ENCODE data around the gene DOCK4.

The DOCK4 gene

GRCh38 chr7:112192236-112193154 is 13.7 kb downstream of the DOCK4 start:
- in situ Hi-C loops (cut with MboI; ENCODE audit: low sequenced_read_pairs): no loop called here

- in situ Hi-C loops (cut with MboI; ENCODE audit: low sequenced_read_pairs): no loop called here
Measured at GRCh38 chr7:112190120-112190519, 16.1 kb downstream of the DOCK4 start.

- in situ Hi-C loops (cut with MboI; ENCODE audit: low sequenced_read_pairs): no loop called here
Measured at GRCh38 chr7:112189691-112190090, 16.5 kb downstream of the DOCK4 start.

- in situ Hi-C loops (cut with MboI; ENCODE audit: low sequenced_read_pairs): no loop called here
Measured at GRCh38 chr7:112188257-112188656, 17.9 kb downstream of the DOCK4 start.

GRCh38 chr7:112186300-112186699 is 19.9 kb downstream of the DOCK4 start:
- in situ Hi-C loops (cut with MboI; ENCODE audit: low sequenced_read_pairs): no loop called here

- in situ Hi-C loops (cut with MboI; ENCODE audit: low sequenced_read_pairs): no loop called here
Measured at GRCh38 chr7:112185005-112185834, 21.0 kb downstream of the DOCK4 start.

GRCh38 chr7:112184455-112184854 is 21.7 kb downstream of the DOCK4 start:
- in situ Hi-C loops (cut with MboI; ENCODE audit: low sequenced_read_pairs): no loop called here

- in situ Hi-C loops (cut with MboI; ENCODE audit: low sequenced_read_pairs): no loop called here
Measured at GRCh38 chr7:112183266-112183665, 22.9 kb downstream of the DOCK4 start.

- in situ Hi-C loops (cut with MboI; ENCODE audit: low sequenced_read_pairs): no loop called here
Measured at GRCh38 chr7:112182749-112183148, 23.4 kb downstream of the DOCK4 start.

- in situ Hi-C loops (cut with MboI; ENCODE audit: low sequenced_read_pairs): no loop called here
Measured at GRCh38 chr7:112180223-112180622, 26.0 kb downstream of the DOCK4 start.

- in situ Hi-C loops (cut with MboI; ENCODE audit: low sequenced_read_pairs): no loop called here
Measured at GRCh38 chr7:112176693-112177415, 29.3 kb downstream of the DOCK4 start.

GRCh38 chr7:112176241-112176640 is 30.0 kb downstream of the DOCK4 start:
- in situ Hi-C loops (cut with MboI; ENCODE audit: low sequenced_read_pairs): no loop called here

GRCh38 chr7:112174192-112174591 is 32.0 kb downstream of the DOCK4 start:
- in situ Hi-C loops (cut with MboI; ENCODE audit: low sequenced_read_pairs): no loop called here

GRCh38 chr7:112173568-112173905 is 32.7 kb downstream of the DOCK4 start:
- in situ Hi-C loops (cut with MboI; ENCODE audit: low sequenced_read_pairs): no loop called here

GRCh38 chr7:112172870-112173567 is 33.2 kb downstream of the DOCK4 start:
- in situ Hi-C loops (cut with MboI; ENCODE audit: low sequenced_read_pairs): no loop called here

GRCh38 chr7:112171673-112172072 is 34.5 kb downstream of the DOCK4 start:
- in situ Hi-C loops (cut with MboI; ENCODE audit: low sequenced_read_pairs): no loop called here

GRCh38 chr7:112168915-112169314 is 37.3 kb downstream of the DOCK4 start:
- in situ Hi-C loops (cut with MboI; ENCODE audit: low sequenced_read_pairs): no loop called here

GRCh38 chr7:112167147-112167546 is 39.1 kb downstream of the DOCK4 start:
- in situ Hi-C loops (cut with MboI; ENCODE audit: low sequenced_read_pairs): no loop called here

GRCh38 chr7:112162784-112163506 is 43.3 kb downstream of the DOCK4 start:
- in situ Hi-C loops (cut with MboI; ENCODE audit: low sequenced_read_pairs): no loop called here

- in situ Hi-C loops (cut with MboI; ENCODE audit: low sequenced_read_pairs): no loop called here
Measured at GRCh38 chr7:112162142-112162766, 43.9 kb downstream of the DOCK4 start.
